K562 (cell line): ENCODE data around the gene VWA3A. TPM values are rescaled to one million over a fixed set of nuclear protein-coding genes. Genes with fewer than 3 reads are reported as not detected.

Experiments
- ASH1L ChIP-seq: fragments of 450-650 bp; IDR thresholded peaks from 2 replicates; pipeline ENCODE4 v1.6.1; 2018; ENCODE audit warnings: borderline replicate concordance, mild to moderate bottlenecking, low read depth; ENCODE audit not compliant: partially characterized antibody
- JUNB ChIP-seq: fragments of 450-650 bp; formaldehyde crosslinking; conservative IDR thresholded peaks from 2 replicates; pipeline ENCODE4 v1.4.0; 2020; ENCODE audit warnings: mild to moderate bottlenecking
- LEF1 ChIP-seq: fragments of 450-650 bp; IDR thresholded peaks from 2 replicates; pipeline ENCODE4 v1.6.1; 2016; ENCODE audit warnings: mild to moderate bottlenecking
- PPARD ChIP-seq: fragments of 250-450 bp; sonication (Bioruptor Pico); IDR thresholded peaks from 2 replicates; pipeline ENCODE4 v1.8.0; 2022; ENCODE audit warnings: inconsistent platforms, mild to moderate bottlenecking, moderate library complexity
- PTRF ChIP-seq: fragments of 450-650 bp; IDR thresholded peaks from 2 replicates; pipeline ENCODE4 v1.6.1; 2016; ENCODE audit warnings: mild to moderate bottlenecking, missing genetic modification characterization, missing compliant biosample characterization
- RAD51 ChIP-seq: fragments of 450-650 bp; IDR thresholded peaks from 2 replicates; pipeline ENCODE4 v1.7.1; 2016; ENCODE audit warnings: low read depth, mild to moderate bottlenecking, borderline replicate concordance
- RBM39 ChIP-seq: fragments of 200-400 bp; formaldehyde crosslinking; optimal IDR thresholded peaks from 2 replicates; pipeline ENCODE3; 2018; ENCODE audit warnings: low read depth, low read length
- SAP30 ChIP-seq: fragments of 200-600 bp; sonication (generic); IDR thresholded peaks from 2 replicates; pipeline ENCODE4 v1.6.1; 2012; ENCODE audit warnings: borderline replicate concordance, low read depth, mild to moderate bottlenecking, moderate library complexity, low read length, control low read depth, inconsistent platforms; ENCODE audit not compliant: insufficient read depth, poor library complexity, severe bottlenecking
- ZNF143 ChIP-seq: sonication (generic); formaldehyde crosslinking; IDR thresholded peaks from 2 replicates; pipeline ENCODE4 v1.9.0; 2022; ENCODE audit warnings: mild to moderate bottlenecking, missing genetic modification reagents
- ZNF316 ChIP-seq: fragments of 450-650 bp; IDR thresholded peaks from 2 replicates; pipeline ENCODE4 v1.6.1; 2016
- ZNF75A ChIP-seq: fragments of 450-650 bp; formaldehyde crosslinking; IDR thresholded peaks from 2 replicates; pipeline ENCODE4 v1.4.0; 2020; ENCODE audit warnings: mild to moderate bottlenecking
- ZNF764 ChIP-seq: fragments of 250-450 bp; sonication (Bioruptor Pico); IDR thresholded peaks from 2 replicates; pipeline ENCODE4 v1.4.0; 2020; ENCODE audit warnings: low read depth, mild to moderate bottlenecking, moderate library complexity
- polyA plus RNA-seq, 8 experiments: library from polyadenylated mRNA; depleted of rRNA in 4 of 8; stranded (reverse) in 5 of 8; unstranded in 3 of 8; fragments of >200 nt; fragmentation: Nextera tagmentation in 2 of 8; fragmentation: Illumina TruSeq in 1 of 8; extraction: Ambion mirVana in 2 of 8; extraction: Trizol in 1 of 8; gene quantifications; 2 replicates each; pipeline versions ENCODE4 v1.2.1 to v1.2.3, GENCODE V29; 2011 to 2014; ENCODE audit warnings: inconsistent platforms in 1 of 8, missing spikeins in 1 of 8
- total RNA-seq, 7 experiments: library from RNA; depleted of rRNA in 6 of 7; stranded (reverse); fragments of >200 nt in 6 of 7; fragmentation: Illumina TruSeq in 2 of 7; extraction: Trizol in 2 of 7; gene quantifications; 2 replicates each; pipeline versions ENCODE4 v1.2.1 to v1.2.3, GENCODE V29; 2011 to 2021; ENCODE audit warnings: low replicate concordance in 1 of 7
- TF ChIP-seq, protein P1 (sequence below): fragments of 450-650 bp; IDR thresholded peaks from 2 replicates; pipeline ENCODE4 v1.7.0; 2016; ENCODE audit warnings: borderline replicate concordance
- TF ChIP-seq, protein P2 (sequence below): fragments of 450-650 bp; conservative IDR thresholded peaks from 2 replicates; pipeline ENCODE4 v1.6.1; 2016; ENCODE audit warnings: missing genetic modification characterization, low read depth, mild to moderate bottlenecking, missing compliant biosample characterization, moderate library complexity
- TF ChIP-seq, protein P3 (sequence below), 3 experiments: fragments of 200-800 bp in 1 of 3; fragments of 250-450 bp in 1 of 3; fragments of 450-650 bp in 1 of 3; sonication (Bioruptor Pico) in 1 of 3; sonication (Bioruptor generic) in 1 of 3; formaldehyde crosslinking in 1 of 3; IDR thresholded peaks; 2 replicates each; pipeline versions ENCODE4 v1.6.1 to v1.8.0; 2016 to 2022; ENCODE audit warnings: mild to moderate bottlenecking in 2 of 3, missing genetic modification characterization in 2 of 3, missing compliant biosample characterization in 1 of 3, moderate library complexity in 1 of 3
- TF ChIP-seq, protein P4 (sequence below): fragments of 450-650 bp; IDR thresholded peaks from 2 replicates; pipeline ENCODE4 v1.6.1; 2017; ENCODE audit warnings: antibody characterized with exemption, mild to moderate bottlenecking

VWA3A gene
- total and polyA plus RNA-seq, 9 of the 15 experiments (the other 6 are each of a cell fraction or from before 2014, with no cell fraction given) = not detected

DNA sequence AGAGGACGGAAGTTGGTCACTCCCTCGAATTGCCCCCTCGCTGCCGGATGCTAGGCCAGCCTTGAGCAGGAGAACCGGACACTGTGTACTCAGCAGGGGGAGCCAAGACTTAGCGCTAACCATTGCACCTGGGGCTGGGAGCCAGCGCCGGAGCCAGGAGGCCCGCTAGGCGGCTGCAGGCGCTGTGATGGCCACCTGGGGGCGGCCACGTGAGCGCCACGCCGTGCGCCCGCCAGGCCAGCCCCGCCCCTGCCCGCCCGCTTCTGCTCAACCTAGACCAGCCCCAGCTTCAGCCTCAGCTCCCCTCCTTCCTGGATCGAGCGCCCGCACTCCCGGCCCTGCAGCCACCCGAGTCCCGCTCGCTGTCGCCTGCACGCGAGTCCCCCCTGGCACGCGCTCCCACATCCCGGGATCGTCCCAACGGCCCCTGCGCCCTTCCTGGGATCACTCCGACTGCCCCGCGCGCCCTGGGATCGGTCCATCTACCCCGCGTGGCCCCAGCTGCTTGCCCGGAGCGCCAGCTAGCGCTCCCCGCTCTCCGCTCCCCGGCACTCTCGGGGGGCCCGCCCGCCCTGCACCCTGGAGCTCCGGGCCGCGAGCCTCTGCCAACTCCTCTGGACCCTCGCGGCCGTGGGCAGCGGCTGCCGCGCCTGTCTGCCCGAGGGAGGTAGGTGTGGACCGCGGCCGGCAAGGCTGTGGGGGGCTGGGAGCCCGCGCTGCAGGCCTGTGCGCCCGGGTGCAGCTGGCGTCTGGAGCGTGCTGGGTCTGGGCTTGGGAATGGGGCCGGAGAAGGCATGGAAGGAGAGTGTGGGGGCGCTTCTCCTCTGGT lies 113.9 kb downstream of the VWA3A start, which contains the start of gene EEF2K (continued):
- TF ChIP-seq SAP30 = peak; percentile 85
- TF ChIP-seq ZNF316 = no peak
- TF ChIP-seq, protein P1, sequence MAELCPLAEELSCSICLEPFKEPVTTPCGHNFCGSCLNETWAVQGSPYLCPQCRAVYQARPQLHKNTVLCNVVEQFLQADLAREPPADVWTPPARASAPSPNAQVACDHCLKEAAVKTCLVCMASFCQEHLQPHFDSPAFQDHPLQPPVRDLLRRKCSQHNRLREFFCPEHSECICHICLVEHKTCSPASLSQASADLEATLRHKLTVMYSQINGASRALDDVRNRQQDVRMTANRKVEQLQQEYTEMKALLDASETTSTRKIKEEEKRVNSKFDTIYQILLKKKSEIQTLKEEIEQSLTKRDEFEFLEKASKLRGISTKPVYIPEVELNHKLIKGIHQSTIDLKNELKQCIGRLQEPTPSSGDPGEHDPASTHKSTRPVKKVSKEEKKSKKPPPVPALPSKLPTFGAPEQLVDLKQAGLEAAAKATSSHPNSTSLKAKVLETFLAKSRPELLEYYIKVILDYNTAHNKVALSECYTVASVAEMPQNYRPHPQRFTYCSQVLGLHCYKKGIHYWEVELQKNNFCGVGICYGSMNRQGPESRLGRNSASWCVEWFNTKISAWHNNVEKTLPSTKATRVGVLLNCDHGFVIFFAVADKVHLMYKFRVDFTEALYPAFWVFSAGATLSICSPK = no peak
- no peak for TF ChIP-seq ZNF143 (CRISPR knock-in tag)
- no peak for TF ChIP-seq PPARD (CRISPR knock-in tag)
- TF ChIP-seq, protein P2, sequence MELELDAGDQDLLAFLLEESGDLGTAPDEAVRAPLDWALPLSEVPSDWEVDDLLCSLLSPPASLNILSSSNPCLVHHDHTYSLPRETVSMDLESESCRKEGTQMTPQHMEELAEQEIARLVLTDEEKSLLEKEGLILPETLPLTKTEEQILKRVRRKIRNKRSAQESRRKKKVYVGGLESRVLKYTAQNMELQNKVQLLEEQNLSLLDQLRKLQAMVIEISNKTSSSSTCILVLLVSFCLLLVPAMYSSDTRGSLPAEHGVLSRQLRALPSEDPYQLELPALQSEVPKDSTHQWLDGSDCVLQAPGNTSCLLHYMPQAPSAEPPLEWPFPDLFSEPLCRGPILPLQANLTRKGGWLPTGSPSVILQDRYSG (tag) = no peak; the same call in 1 of the 2 replicates
- TF ChIP-seq PTRF = no peak
- TF ChIP-seq, protein P3, sequence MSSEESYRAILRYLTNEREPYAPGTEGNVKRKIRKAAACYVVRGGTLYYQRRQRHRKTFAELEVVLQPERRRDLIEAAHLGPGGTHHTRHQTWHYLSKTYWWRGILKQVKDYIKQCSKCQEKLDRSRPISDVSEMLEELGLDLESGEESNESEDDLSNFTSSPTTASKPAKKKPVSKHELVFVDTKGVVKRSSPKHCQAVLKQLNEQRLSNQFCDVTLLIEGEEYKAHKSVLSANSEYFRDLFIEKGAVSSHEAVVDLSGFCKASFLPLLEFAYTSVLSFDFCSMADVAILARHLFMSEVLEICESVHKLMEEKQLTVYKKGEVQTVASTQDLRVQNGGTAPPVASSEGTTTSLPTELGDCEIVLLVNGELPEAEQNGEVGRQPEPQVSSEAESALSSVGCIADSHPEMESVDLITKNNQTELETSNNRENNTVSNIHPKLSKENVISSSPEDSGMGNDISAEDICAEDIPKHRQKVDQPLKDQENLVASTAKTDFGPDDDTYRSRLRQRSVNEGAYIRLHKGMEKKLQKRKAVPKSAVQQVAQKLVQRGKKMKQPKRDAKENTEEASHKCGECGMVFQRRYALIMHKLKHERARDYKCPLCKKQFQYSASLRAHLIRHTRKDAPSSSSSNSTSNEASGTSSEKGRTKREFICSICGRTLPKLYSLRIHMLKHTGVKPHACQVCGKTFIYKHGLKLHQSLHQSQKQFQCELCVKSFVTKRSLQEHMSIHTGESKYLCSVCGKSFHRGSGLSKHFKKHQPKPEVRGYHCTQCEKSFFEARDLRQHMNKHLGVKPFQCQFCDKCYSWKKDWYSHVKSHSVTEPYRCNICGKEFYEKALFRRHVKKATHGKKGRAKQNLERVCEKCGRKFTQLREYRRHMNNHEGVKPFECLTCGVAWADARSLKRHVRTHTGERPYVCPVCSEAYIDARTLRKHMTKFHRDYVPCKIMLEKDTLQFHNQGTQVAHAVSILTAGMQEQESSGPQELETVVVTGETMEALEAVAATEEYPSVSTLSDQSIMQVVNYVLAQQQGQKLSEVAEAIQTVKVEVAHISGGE (CRISPR knock-in tag; IDR thresholded peaks at IDR 0.05) = peak in 2 of 3 experiments; percentile 60 to 94; a peak in 3 of 6 replicates
- TF ChIP-seq ZNF75A = no peak
- TF ChIP-seq, protein P4, sequence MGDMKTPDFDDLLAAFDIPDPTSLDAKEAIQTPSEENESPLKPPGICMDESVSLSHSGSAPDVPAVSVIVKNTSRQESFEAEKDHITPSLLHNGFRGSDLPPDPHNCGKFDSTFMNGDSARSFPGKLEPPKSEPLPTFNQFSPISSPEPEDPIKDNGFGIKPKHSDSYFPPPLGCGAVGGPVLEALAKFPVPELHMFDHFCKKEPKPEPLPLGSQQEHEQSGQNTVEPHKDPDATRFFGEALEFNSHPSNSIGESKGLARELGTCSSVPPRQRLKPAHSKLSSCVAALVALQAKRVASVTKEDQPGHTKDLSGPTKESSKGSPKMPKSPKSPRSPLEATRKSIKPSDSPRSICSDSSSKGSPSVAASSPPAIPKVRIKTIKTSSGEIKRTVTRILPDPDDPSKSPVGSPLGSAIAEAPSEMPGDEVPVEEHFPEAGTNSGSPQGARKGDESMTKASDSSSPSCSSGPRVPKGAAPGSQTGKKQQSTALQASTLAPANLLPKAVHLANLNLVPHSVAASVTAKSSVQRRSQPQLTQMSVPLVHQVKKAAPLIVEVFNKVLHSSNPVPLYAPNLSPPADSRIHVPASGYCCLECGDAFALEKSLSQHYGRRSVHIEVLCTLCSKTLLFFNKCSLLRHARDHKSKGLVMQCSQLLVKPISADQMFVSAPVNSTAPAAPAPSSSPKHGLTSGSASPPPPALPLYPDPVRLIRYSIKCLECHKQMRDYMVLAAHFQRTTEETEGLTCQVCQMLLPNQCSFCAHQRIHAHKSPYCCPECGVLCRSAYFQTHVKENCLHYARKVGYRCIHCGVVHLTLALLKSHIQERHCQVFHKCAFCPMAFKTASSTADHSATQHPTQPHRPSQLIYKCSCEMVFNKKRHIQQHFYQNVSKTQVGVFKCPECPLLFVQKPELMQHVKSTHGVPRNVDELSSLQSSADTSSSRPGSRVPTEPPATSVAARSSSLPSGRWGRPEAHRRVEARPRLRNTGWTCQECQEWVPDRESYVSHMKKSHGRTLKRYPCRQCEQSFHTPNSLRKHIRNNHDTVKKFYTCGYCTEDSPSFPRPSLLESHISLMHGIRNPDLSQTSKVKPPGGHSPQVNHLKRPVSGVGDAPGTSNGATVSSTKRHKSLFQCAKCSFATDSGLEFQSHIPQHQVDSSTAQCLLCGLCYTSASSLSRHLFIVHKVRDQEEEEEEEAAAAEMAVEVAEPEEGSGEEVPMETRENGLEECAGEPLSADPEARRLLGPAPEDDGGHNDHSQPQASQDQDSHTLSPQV = peak; percentile 97
- TF ChIP-seq RAD51 = no peak
- TF ChIP-seq JUNB (CRISPR knock-in tag) = no peak
- TF ChIP-seq LEF1 = no peak
- no peak for TF ChIP-seq ASH1L
- TF ChIP-seq RBM39 = peak; percentile 70
- TF ChIP-seq ZNF764 = no peak
